CD4-positive, alpha-beta T cell treated with Interleukin-6 for 4 hours (primary cell): Measurements from ENCODE around the gene LDHD.
A peak's percentile ranks its signal among the peaks of the same experiment; 100 is the strongest.
"Not testable (repeated sequence)": the region's sequence is repeated elsewhere in the genome, so short reads cannot be mapped to it uniquely, and the experiment has no call there.

Experiments used
- DNase-seq: peaks from one replicate; pipeline ENCODE4 v3.0.0-alpha.2; 2020; ENCODE audit warnings: mixed read lengths

LDHD gene

GRCh38 chr16:75099075-75099667 lies 17.4 kb downstream of the LDHD start:
- DNase-seq: no peak

DNA sequence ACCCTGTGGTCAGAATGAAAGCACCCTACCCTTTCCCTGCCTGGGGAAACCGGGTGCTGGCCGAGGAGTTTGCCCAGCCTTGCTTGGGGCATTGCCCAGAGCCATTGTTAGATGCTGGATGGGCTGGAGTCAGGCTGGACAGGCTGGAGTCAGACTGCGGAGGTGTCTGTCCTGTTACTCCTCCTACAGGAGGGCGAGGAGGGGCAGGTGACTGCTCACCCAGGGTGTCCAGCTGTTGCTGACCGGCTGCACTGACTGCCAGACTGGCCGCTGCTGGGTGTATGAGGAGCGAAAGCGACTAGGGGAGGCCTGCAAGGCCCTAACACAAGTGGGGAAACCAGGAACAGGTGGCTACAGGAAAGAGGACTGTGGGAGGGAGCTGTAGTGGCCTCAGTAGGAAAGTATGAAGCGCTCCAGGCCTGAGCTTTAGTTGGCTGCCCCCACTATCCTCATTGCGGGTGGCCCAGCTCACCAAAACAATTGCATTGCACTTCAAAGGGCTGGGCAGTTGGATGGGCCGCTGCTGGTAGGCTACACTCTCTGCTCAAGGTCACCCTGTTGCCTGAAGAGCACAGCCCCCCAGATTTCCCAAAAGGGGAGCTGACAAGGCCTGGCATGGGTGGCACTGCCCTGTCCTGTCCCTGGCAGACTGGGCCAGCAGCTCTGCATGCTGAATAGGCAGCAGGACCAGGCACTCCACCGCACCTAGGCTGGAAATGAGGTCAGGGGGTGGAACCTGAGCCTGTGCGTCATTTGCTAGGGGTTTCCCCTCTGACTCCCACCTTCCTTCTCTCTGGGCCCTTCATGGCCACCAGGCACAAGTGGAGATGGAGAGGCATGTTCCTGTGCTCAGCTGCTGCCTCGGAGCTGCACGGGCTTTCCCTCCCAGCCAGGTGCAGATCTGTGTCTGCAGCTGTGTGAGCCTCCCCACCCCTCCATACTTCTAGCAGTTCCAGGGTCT lies 18.4 kb downstream of the LDHD start:
- peak; percentile 73 for DNase-seq

- DNase-seq: no peak
These were observed 19.3 kb downstream of the LDHD start for GRCh38 chr16:75097191-75097761.

DNA sequence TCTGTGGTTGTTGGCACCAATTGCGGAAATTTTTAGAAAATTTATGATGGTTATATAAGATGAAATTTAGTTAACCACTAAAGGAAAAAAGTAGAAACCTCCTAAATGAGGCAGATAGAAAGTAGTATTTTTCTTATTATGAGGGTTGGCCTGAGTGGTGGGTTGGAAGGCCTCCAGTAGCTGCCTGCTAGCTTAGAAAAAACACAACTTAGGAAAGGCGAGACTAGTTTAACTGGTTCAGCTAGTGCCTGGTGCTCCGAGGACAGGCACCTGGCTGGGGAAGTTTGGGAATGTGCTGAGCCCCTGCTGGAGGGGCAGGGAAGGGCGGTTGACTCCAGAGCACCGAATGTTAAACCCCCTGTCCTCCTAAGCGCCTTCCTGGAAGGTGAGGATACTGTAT lies 19.9 kb downstream of the LDHD start:
- DNase-seq: no peak

- no peak for DNase-seq
These were observed 21.4 kb downstream of the LDHD start for GRCh38 chr16:75095204-75095621.

- no peak for DNase-seq
These were observed 22.7 kb downstream of the LDHD start for GRCh38 chr16:75093598-75094540.

- DNase-seq: no peak
These were observed 23.8 kb downstream of the LDHD start for GRCh38 chr16:75092777-75093176.

- not testable (repeated sequence) for DNase-seq
These were observed 25.0 kb downstream of the LDHD start for GRCh38 chr16:75091619-75092018.

DNA sequence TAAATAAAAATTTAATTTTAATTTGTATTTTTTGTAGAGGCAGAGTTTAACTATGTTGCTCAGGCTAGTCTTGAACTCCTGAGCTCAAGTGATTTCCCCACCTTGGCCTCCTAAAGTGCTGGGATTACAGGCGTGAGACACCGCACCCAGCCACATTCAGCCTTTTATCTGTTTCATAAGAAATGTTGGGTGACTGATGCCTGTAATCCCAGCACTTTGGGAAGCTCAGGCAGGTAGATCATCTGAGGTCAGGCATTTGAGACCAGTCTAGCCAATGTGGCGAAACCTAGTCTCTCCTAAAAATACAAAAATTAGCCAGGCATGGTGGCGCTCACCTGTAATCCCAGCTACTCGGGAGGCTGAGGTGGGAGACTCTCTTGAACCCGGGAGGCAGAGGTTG lies 25.7 kb downstream of the LDHD start:
- DNase-seq: not testable (repeated sequence)

DNA sequence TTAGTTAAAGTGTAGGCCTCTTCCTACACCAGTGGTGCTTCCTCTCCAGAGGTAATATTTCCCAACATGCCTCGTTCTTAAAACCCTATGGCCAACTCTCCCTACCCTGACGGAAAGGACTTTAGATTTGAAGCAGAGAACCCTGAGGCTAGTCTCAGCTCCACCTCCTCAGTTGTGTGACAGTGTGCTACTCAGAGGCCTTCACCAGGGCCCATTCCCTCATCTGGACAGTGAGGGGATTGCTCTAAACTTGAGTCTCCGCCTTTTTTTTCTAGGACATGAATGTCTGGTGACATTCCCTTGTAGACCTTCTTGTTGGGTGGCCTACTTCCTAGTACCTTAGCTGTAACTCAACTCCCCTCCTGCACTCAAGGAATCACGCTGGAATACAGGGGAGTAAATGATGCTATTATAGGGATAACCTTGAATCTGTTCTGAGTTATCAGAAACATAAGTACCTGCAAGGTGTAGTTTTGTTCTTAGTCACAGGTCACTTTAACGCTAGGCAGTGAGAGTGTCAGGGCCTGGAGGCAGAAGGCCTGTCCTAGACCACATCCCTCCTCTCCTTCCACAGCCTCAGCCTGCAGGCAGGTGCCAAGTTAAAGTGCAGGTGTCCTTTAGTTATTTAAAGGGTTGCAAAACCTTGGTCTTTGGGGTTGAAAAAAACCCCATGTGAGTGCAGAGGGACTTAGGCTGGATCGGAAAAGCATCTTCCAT lies 26.9 kb downstream of the LDHD start:
- no peak for DNase-seq

GRCh38 chr16:75088934-75089333 lies 27.6 kb downstream of the LDHD start:
- DNase-seq: no peak

GRCh38 chr16:75088216-75088615 lies 28.4 kb downstream of the LDHD start:
- no peak for DNase-seq

- DNase-seq: no peak
These were observed 29.1 kb downstream of the LDHD start for GRCh38 chr16:75087375-75087979.

DNA sequence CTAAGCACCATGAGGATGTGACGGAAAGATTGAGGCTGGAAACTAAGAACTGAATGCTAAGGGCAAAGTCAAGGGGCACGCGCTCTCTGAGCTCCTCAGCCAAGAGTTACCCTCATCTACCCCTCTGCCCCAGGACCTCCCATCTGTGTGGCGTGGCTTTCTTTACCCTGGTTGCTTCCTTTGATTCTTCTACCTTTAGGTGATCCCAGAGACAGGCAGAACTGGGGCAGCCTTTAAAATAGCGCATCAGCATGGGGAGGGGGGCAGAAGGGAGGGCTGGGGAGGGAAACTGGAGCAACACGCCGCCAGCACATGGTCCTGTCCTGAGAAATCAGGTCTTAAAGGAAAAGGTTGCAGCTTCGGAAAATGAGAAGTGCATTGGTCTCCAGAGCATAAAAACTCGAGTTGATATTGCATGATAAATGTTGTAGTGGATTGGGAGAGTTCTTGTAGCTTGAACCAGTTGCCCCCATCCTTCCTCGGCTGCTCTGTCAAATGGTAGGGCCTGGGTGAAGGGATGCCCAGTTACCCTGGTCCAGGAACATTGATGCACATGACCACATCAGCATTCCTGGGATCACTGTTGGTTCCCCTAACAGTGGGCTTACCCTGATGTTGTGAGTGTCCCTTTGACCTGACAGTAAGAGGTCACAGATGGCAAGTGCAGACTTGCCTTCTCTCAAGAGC lies 29.7 kb downstream of the LDHD start:
- no peak for DNase-seq

GRCh38 chr16:75086281-75086680 lies 30.3 kb downstream of the LDHD start:
- no peak for DNase-seq

DNA sequence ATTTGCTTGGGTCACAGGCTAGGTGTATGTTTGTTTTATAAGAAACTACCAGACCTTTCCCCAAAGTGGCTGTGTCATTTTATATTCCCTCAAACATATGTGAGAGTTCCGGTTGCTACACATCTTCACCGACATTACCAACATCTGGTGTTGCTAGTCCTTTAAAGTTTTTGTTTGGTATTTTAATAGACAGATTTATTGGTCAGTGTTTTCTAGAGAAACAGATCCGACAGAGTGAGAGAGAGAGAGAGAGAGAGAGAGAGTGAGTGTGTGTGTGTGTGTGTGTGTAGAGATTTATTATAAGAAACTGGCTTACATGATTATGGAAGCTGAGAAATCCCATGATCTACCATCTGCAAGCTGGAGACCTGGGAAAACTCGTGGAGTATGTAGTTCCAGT lies 31.0 kb downstream of the LDHD start:
- no peak for DNase-seq

DNA sequence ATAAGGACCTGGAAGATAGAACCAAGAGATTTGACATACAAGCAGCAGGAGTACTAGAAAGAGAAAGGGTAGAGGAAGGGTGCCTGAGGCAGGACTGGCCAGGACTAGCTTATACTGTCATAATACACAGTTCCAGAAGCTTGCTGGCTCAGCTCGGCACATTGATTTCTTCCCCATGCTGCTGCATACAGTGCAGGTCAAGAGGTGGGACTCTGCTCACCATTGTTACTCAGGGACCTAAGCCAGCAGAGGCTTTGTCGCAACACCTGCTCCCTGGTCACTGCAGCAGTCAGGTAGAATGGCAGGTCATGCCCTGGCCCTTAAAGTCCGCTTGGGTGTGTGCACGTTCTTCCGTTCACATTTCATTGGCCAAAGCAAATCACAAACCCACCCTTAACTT lies 32.8 kb downstream of the LDHD start:
- DNase-seq: no peak

DNA sequence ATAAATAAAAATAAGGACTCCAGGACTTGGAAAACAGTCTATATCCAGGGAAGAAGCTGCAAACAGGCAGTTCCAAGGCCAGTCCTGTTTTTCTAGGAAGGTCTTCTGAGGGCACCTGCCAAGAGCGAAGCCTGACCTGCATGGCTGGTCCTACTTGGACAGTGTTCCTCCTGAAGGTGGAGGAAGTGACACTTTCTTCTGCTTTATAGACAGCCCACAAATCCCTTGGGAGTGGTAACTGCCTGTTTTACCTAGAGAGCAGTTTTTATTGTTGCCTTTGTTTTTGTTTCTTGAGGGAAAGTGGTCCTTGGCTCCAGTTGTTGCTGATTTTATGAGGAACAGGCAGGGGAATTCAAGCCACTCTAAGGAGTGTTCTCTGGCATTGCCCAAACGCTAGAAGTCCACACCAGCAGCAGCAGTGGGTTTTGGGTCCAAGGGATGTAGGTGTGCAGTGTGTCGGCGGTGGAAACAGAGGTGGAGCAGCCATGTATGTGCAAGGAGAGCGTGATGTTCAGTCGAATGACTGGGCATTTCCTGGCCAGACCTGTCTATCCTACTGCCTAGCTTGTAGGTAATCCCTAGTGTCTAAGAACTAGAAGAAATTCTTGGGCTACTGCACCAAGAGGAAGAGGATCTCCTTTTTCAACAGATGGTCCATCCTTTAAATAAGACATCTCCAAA lies 35.3 kb downstream of the LDHD start:
- DNase-seq: no peak

DNA sequence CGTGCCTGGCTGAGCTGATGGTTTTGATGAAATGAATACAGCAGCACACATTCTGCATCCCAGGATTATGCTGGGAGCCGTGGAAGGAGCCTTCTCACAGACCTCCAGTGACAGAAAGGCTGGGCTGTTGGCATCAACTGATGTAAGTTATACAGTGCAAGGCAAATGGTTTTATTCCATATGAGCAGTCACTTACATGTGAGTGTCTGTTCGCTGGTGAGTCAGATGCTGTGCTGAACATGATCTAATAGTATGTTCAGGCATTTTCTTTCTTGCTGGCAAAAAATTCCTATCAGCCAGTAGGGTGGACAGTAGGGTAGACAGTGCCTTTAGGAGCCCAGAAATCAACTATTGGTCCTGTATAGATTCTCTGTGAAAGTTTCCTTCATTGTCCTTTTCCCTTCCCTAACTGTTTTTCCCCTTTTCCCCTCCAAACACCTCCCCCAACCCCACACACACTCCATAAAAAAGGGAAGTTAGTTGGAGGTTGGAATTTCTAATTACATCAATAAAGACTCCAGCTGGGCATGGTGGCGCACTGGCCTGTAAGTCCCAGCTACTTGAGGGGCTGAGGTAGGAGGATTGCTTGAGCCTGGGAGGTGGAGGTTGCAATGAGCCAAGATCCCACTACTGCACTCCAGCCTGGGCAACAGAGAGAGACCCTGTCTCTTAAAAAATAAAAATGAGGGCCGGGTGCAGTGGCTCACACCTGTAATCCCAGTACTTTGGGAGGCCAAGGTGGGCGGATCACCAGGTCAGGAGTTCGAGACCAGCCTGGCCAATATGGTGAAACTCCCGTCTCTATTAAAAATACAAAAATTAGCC lies 36.2 kb downstream of the LDHD start:
- no peak for DNase-seq
